Measurements from ENCODE around the gene CDC37L1. TPM values are rescaled to one million over a fixed set of nuclear protein-coding genes. Genes with fewer than 3 reads are reported as not detected.

CDC37L1 gene
- total RNA-seq, 1 experiment from 2014 or later, result 12.6 TPM

Other genes starting within 250 kb of the CDC37L1 start
- 1.3 and 3.9 TPM in 2 replicates for gene SLC1A1, start 189.1 kb upstream of the CDC37L1 start, total RNA-seq (2014; rRNA removed; shearing (Covaris generic))
- gene PLPP6, start 17.3 kb upstream of the CDC37L1 start, total RNA-seq (2014; rRNA removed; shearing (Covaris generic)), result 1.8 and 3.4 TPM in 2 replicates
- gene SPATA6L, start 13.1 kb upstream of the CDC37L1 start, total RNA-seq (2014; rRNA removed; shearing (Covaris generic)), result 0.13 TPM in 1 of 2 replicates, not detected in the other
- gene AK3, start 61.6 kb downstream of the CDC37L1 start, total RNA-seq (2014; rRNA removed; shearing (Covaris generic)), result 46.6 and 47.2 TPM in 2 replicates
- gene RCL1, start 113.4 kb downstream of the CDC37L1 start, total RNA-seq (2014; rRNA removed; shearing (Covaris generic)), result 0.91 and 7.3 TPM in 2 replicates

All from SJSA1 (cell line).